G401.6 (cell line): ENCODE results near the gene RYR3.

Experiments used
- FAIRE-seq: peaks from 2 replicates; lab custom pipeline; 2012; peaks lifted over from hg19 to GRCh38; lab: Jason Lieb, UNC

RYR3 gene

GRCh38 chr15:33453761-33454160 is 143.0 kb downstream of the RYR3 start:
- no peak for FAIRE-seq

- no peak for FAIRE-seq
Measured at GRCh38 chr15:33454346-33454745, 143.6 kb downstream of the RYR3 start.

- FAIRE-seq, result no peak
Measured at GRCh38 chr15:33454996-33455395, 144.2 kb downstream of the RYR3 start.

GRCh38 chr15:33458421-33458820 is 147.7 kb downstream of the RYR3 start:
- FAIRE-seq, result no peak

- FAIRE-seq, result no peak
Measured at GRCh38 chr15:33460166-33460805, 149.5 kb downstream of the RYR3 start.

GRCh38 chr15:33461671-33462070 is 150.9 kb downstream of the RYR3 start:
- FAIRE-seq, result no peak

- no peak for FAIRE-seq
Measured at GRCh38 chr15:33467146-33467815, 156.5 kb downstream of the RYR3 start.

- no peak for FAIRE-seq
Measured at GRCh38 chr15:33467816-33468163, 157.0 kb downstream of the RYR3 start.

GRCh38 chr15:33468740-33469139 is 158.0 kb downstream of the RYR3 start:
- no peak for FAIRE-seq

GRCh38 chr15:33473005-33473404 is 162.2 kb downstream of the RYR3 start:
- no peak for FAIRE-seq

GRCh38 chr15:33473714-33474113 is 162.9 kb downstream of the RYR3 start:
- FAIRE-seq, result no peak

- FAIRE-seq, result no peak
Measured at GRCh38 chr15:33476076-33476475, 165.3 kb downstream of the RYR3 start.

- FAIRE-seq, result no peak
Measured at GRCh38 chr15:33476908-33477307, 166.1 kb downstream of the RYR3 start.

GRCh38 chr15:33489335-33489734 is 178.6 kb downstream of the RYR3 start:
- FAIRE-seq, result no peak

GRCh38 chr15:33490703-33491102 is 179.9 kb downstream of the RYR3 start:
- FAIRE-seq, result no peak

- FAIRE-seq, result no peak
Measured at GRCh38 chr15:33492434-33493052, 181.8 kb downstream of the RYR3 start.

- no peak for FAIRE-seq
Measured at GRCh38 chr15:33494306-33494705, 183.5 kb downstream of the RYR3 start.

GRCh38 chr15:33500432-33501195 is 189.8 kb downstream of the RYR3 start:
- FAIRE-seq, result no peak

- no peak for FAIRE-seq
Measured at GRCh38 chr15:33503681-33504080, 192.9 kb downstream of the RYR3 start.

GRCh38 chr15:33506781-33507296 is 196.1 kb downstream of the RYR3 start:
- no peak for FAIRE-seq

GRCh38 chr15:33508703-33509102 is 197.9 kb downstream of the RYR3 start:
- no peak for FAIRE-seq

GRCh38 chr15:33515121-33515520 is 204.4 kb downstream of the RYR3 start:
- FAIRE-seq, result no peak

- FAIRE-seq, result no peak
Measured at GRCh38 chr15:33516563-33516962, 205.8 kb downstream of the RYR3 start.
